Measurements from ENCODE around the gene ABCC9.
"Not testable (repeated sequence)": the region's sequence is repeated elsewhere in the genome, so short reads cannot be mapped to it uniquely, and the experiment has no call there.

Gene ABCC9

GRCh38 chr12:21814327-21814726, 126.9 kb downstream of the ABCC9 start:
- no peak for DNase-seq

- DNase-seq: no peak
Observed at GRCh38 chr12:21813751-21814150, 127.5 kb downstream of the ABCC9 start.

- DNase-seq: no peak
Observed at GRCh38 chr12:21813125-21813524, 128.1 kb downstream of the ABCC9 start.

GRCh38 chr12:21812340-21812739, 128.9 kb downstream of the ABCC9 start:
- DNase-seq: not testable (repeated sequence)

- no peak for DNase-seq
Observed at GRCh38 chr12:21809100-21809499, 132.1 kb downstream of the ABCC9 start.

- no peak for DNase-seq
Observed at GRCh38 chr12:21806255-21806654, 135.0 kb downstream of the ABCC9 start.

- DNase-seq: no peak
Observed at GRCh38 chr12:21801522-21802288, 139.5 kb downstream of the ABCC9 start.

- no peak for DNase-seq
Observed at GRCh38 chr12:21800011-21800410, 141.2 kb downstream of the ABCC9 start.

- DNase-seq: no peak
Observed at GRCh38 chr12:21797539-21797938, 143.7 kb downstream of the ABCC9 start.

GRCh38 chr12:21795648-21796328, 145.4 kb downstream of the ABCC9 start:
- DNase-seq: no peak

GRCh38 chr12:21794807-21795595, 146.2 kb downstream of the ABCC9 start:
- not testable (repeated sequence) for DNase-seq

GRCh38 chr12:21789687-21790086, 151.5 kb downstream of the ABCC9 start:
- DNase-seq: not testable (repeated sequence)

- DNase-seq: no peak
Observed at GRCh38 chr12:21788089-21788983, 152.9 kb downstream of the ABCC9 start.

GRCh38 chr12:21786041-21786531, 155.1 kb downstream of the ABCC9 start:
- DNase-seq: no peak

- not testable (repeated sequence) for DNase-seq
Observed at GRCh38 chr12:21782723-21783122, 158.5 kb downstream of the ABCC9 start.

- DNase-seq: no peak
Observed at GRCh38 chr12:21780786-21781185, 160.4 kb downstream of the ABCC9 start.

- no peak for DNase-seq
Observed at GRCh38 chr12:21776175-21776574, 165.1 kb downstream of the ABCC9 start.

GRCh38 chr12:21775133-21775820, 165.9 kb downstream of the ABCC9 start:
- DNase-seq: peak; percentile 11

- DNase-seq: peak; percentile 69
Observed at GRCh38 chr12:21774358-21775132, 166.7 kb downstream of the ABCC9 start, which contains the start of gene KCNJ8. Gene KCNJ8 (minus strand): TSS chr12:21774706. CDS start chr12:21773616, 1,090 bp downstream.

GRCh38 chr12:21773806-21774205, 167.4 kb downstream of the ABCC9 start:
- DNase-seq: no peak

- DNase-seq: no peak
Observed at GRCh38 chr12:21773263-21773741, 167.9 kb downstream of the ABCC9 start.
